ENCODE results near the gene SULF2.

GRCh38 chr20:47816487-47817451 lies 31.5 kb upstream of the SULF2 start:
- TF ChIP-seq, protein P1, sequence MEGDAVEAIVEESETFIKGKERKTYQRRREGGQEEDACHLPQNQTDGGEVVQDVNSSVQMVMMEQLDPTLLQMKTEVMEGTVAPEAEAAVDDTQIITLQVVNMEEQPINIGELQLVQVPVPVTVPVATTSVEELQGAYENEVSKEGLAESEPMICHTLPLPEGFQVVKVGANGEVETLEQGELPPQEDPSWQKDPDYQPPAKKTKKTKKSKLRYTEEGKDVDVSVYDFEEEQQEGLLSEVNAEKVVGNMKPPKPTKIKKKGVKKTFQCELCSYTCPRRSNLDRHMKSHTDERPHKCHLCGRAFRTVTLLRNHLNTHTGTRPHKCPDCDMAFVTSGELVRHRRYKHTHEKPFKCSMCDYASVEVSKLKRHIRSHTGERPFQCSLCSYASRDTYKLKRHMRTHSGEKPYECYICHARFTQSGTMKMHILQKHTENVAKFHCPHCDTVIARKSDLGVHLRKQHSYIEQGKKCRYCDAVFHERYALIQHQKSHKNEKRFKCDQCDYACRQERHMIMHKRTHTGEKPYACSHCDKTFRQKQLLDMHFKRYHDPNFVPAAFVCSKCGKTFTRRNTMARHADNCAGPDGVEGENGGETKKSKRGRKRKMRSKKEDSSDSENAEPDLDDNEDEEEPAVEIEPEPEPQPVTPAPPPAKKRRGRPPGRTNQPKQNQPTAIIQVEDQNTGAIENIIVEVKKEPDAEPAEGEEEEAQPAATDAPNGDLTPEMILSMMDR (IDR thresholded peaks at IDR 0.05): no peak
- no peak for TF ChIP-seq POLR2A (IDR thresholded peaks at IDR 0.05)
- TF ChIP-seq POLR2AphosphoS5 (IDR thresholded peaks at IDR 0.05): no peak
